ENCODE results near the gene SLC22A23.

DNA sequence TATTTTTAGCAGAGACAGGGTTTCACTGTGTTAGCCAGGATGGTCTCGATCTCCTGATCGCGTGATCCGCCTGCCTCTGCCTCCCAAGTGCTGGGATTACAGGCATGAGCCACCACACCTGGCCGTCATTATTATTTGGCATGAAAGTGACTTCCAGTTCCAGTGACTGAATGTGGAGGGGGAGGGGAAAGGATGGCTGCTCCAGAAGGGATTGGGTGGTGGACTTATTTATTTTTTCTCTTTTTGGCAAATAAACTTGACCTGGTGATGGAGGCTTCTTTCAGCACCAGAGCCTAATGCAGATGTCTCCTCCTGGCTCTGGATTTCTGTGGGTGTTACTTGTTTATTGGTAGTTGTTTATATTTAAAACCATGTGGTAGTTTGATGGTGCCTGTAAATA is 16.9 kb upstream of the SLC22A23 start:
- TF ChIP-seq, protein P1, sequence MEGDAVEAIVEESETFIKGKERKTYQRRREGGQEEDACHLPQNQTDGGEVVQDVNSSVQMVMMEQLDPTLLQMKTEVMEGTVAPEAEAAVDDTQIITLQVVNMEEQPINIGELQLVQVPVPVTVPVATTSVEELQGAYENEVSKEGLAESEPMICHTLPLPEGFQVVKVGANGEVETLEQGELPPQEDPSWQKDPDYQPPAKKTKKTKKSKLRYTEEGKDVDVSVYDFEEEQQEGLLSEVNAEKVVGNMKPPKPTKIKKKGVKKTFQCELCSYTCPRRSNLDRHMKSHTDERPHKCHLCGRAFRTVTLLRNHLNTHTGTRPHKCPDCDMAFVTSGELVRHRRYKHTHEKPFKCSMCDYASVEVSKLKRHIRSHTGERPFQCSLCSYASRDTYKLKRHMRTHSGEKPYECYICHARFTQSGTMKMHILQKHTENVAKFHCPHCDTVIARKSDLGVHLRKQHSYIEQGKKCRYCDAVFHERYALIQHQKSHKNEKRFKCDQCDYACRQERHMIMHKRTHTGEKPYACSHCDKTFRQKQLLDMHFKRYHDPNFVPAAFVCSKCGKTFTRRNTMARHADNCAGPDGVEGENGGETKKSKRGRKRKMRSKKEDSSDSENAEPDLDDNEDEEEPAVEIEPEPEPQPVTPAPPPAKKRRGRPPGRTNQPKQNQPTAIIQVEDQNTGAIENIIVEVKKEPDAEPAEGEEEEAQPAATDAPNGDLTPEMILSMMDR (IDR thresholded peaks at IDR 0.05): no peak
- no peak for TF ChIP-seq POLR2A (IDR thresholded peaks at IDR 0.05)
